ENCODE measurements around the gene TBC1D2B.
A peak's percentile ranks its signal among the peaks of the same experiment; 100 is the strongest.

The TBC1D2B gene

DNA sequence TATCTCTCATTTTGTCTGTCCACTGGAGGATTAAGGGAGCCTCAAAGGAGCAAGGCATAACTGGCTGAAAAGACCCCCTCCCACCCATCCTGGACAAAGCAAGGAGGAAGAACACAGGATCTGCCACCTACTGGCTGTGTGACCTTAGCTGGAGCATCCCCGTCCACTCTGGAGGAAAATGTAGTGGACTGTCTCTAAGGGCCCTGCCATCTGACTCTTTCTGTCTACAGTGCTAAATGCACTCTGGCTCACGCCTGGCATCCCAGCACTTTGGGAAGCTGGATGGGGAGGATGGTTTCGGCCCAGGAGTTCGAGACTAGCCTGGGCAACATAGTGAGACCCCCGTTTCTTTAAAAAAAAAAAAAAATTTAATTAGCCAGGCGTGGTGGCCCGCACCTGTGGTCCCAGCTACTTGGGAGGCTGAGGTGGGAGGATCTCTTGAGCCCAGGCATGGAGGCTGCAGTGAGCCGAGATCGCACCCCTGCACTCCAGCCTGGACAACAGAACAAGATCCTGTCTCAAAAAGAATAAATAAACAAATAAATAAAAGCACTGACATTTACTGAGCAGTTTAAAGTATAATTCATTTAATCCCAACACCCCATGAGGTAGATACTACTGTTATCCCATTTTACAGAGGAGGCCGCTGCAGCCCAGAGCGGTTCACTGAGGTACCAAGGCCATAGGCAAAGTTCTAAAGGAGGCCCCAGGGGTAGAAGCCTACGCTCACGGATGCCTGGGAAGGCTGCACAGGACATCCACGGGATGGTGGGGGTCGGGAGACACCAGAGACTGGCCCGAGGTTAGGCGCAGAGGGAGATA is 1.1 kb downstream of the TBC1D2B start:
- in situ Hi-C loops (cut with HindIII; ENCODE audit: low pct_unique_long_range_greater_than_20kb, low sequenced_read_pairs), result no loop called here
- TF ChIP-seq JUND (IDR thresholded peaks at IDR 0.05; ENCODE audit: low read depth), result no peak
- DNase-seq (ENCODE audit: low read depth in 1 of 2, low spot score in 1 of 2), result no peak

DNA sequence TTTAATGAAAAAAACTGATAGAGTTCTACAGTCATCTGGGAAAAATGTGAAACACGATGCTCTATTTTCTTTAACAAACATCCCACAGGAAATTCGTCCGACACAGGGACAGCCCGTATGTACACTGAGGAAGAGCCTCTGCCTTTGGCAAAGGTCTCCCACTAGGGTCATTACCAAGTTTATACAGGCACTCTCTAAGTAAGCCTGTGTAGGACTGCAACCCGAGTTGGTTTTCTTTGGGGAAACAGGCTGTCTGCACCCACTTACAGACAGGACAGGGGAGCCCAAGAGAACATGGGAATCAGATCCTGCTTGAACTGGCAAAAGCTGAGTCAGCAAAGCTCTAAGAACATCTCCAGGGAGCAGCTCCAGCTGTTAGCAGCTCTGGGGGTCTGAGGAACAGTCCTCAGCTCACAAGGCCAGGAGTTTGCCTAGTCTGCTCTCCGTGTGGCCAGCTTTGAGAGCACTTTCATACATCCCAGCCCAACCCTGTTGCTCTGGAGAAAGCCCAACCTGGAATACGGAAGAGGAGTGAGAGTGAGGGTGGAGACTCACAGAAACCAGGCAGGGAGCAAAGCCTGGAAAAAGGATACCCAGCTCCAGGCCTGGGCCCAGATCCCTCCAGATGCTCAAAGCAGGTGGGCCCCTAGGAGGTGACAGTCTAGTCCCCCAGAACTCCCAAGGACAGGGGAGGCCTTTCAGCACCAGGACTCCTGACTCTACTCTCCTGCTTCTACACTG is 1.9 kb downstream of the TBC1D2B start:
- DNase-seq (ENCODE audit: low read depth in 1 of 2, low spot score in 1 of 2), result peak in 1 of 2 experiments; percentile 69

DNA sequence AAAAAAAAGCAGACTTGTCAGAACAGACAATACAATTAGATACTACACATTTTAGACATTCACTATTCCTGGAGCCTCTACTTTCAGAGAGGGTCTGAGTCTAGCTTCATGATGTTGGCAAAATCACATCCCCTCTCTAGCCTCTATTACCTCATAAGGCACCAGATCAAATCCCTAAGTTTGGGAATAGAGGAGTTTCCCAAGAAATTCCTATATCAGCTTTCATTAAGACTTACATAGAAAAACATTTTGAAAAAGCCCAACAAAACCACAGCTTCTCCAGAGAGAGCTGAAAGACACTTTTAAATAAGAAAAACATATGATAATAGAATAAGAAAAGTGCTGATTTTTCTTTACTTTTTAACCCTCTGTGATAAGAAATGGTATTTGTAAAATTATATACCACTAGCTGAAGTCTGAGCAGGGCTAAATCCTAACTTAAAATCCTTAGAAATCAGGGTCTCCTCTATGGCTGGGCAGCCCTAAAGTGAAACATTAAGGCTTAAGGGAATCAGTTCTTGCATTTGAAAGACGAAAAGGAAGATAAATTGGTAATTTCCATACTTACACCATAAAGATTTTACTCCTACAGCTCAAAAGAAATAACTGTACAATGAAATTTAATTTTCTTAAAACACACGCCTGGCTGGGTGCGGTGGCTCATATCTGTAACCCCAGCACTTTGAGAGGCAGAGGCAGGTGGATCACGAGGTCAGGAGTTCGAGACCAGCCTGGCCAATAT is 4.3 kb downstream of the TBC1D2B start:
- in situ Hi-C loops (cut with HindIII; ENCODE audit: low pct_unique_long_range_greater_than_20kb, low sequenced_read_pairs), result no loop called here
- no peak for DNase-seq (ENCODE audit: low read depth in 1 of 2, low spot score in 1 of 2)
- TF ChIP-seq JUND (IDR thresholded peaks at IDR 0.05; ENCODE audit: low read depth), result no peak

More for the DNA sequence above, 1.9 kb downstream of the TBC1D2B start:
- in situ Hi-C loops (cut with HindIII; ENCODE audit: low pct_unique_long_range_greater_than_20kb, low sequenced_read_pairs), result no loop called here
- no peak for TF ChIP-seq JUND (IDR thresholded peaks at IDR 0.05; ENCODE audit: low read depth)

DNA sequence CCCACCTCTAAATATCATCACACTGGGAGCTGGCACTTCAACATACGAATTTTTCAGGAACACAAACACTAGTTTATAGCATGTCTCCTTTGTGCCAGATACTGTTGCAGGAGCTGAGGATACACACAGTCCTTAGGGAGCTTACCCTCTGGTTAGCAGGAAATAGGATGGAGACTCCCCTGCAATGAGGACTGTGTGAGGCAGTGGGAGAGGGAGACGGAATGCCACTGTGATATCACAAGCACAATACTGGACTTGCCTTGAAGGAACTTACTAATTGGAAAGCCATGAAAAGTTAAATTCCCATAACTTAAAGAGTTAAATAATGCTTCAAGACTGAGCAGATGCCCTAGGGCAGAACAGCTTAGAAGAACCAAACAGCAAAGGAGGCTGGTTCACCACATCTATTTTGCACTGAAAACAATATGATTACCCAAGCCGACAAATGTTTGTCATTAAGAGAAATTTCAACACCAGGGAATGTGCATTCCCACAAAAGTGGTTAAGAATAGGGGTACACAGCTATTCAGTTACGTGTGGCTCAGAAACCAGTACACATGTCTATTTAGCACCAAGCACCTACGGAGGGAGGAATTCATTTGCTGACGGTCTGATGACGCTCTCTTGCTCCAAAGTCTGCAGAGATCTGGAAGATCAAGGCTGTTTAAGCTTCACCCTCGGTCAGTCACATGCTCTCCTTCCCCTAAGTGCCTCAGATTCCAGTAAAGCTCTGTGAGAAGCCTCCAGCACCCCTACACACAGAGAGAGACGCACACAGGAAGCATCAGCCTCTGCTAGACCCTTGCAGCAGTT is 5.2 kb downstream of the TBC1D2B start:
- in situ Hi-C loops (cut with HindIII; ENCODE audit: low pct_unique_long_range_greater_than_20kb, low sequenced_read_pairs), result no loop called here
- TF ChIP-seq JUND (IDR thresholded peaks at IDR 0.05; ENCODE audit: low read depth), result no peak
- no peak for DNase-seq (ENCODE audit: low read depth in 1 of 2, low spot score in 1 of 2)

DNA sequence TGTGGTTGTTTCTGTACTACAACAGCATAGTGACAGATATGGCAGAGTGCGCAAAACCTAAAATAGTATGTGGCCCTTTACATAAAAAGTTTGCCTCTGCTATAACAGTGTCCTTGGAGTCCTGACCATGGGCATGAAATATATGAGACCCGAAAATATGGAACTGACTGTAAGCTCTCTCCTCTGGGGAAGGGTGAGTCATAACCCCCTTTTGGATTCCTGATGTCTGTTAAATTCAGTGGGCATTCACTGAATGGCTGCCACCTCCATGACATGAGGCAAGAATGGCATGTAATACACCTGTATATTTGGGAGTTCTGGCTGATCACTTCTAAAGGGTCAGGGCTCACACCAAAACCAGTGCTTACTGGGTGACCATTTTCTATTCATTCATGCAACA is 6.1 kb downstream of the TBC1D2B start:
- no peak for TF ChIP-seq JUND (IDR thresholded peaks at IDR 0.05; ENCODE audit: low read depth)
- DNase-seq (ENCODE audit: low read depth in 1 of 2, low spot score in 1 of 2), result no peak
- in situ Hi-C loops (cut with HindIII; ENCODE audit: low pct_unique_long_range_greater_than_20kb, low sequenced_read_pairs), result no loop called here

DNA sequence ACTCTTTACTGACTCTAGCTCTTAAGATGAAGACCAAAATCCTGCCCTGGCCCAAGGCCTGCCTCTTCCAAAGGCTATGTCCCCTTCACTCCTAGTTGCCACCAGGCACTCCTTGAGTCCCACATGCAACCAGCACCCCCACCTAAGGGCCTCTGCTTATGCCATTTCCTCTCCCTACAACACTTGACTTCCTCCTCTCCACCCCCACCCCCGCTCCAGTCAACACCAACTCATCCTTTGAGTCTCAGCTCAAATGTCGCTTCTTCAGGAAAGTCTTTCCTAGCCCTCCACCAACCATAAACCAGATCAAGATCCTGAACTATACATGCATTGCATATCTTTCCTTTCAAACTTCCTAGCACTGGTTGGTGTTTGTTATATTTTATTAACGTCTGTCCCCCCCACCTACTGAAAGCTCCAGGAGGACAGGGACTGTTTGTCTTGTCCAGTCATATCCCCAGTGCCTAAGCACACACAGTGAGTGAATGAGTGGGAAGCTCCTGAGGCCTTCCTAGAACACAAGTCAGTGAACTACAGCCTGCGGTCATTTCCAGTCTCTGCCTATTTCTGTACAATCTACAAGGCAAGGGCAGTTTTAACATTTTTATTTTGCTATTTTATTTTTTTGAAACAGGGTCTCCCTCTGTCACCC is 7.3 kb downstream of the TBC1D2B start:
- in situ Hi-C loops (cut with HindIII; ENCODE audit: low pct_unique_long_range_greater_than_20kb, low sequenced_read_pairs), result no loop called here
- no peak for TF ChIP-seq JUND (IDR thresholded peaks at IDR 0.05; ENCODE audit: low read depth)
- no peak for DNase-seq (ENCODE audit: low read depth in 1 of 2, low spot score in 1 of 2)

DNA sequence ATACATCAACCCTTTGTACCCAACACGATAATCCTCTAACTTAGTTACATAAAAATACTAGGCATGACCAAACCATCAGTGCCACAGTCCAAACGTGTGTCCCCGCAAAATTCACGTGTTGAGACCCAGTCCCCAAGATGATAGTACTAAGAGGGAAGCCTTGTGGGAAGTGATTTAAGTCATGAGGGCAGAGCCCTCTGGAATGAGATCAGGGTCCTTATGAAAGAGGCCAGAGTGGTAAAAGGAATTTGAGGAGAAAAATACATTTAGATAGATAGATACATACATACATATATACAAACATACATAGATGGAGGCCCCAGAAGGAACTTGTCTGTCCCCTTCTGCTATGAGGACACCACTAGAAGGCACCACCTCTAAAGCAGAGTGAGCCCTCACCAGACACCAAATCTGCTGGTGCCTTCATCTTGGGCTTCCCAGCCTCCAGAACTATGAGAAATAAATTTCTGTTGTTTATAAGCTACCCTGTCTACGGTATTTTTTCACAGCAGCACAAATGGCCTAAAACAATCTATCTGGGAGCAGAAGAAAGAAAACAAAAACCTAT is 8.0 kb downstream of the TBC1D2B start:
- no peak for DNase-seq (ENCODE audit: low read depth in 1 of 2, low spot score in 1 of 2)
- in situ Hi-C loops (cut with HindIII; ENCODE audit: low pct_unique_long_range_greater_than_20kb, low sequenced_read_pairs), result no loop called here
- TF ChIP-seq JUND (IDR thresholded peaks at IDR 0.05; ENCODE audit: low read depth), result no peak

DNA sequence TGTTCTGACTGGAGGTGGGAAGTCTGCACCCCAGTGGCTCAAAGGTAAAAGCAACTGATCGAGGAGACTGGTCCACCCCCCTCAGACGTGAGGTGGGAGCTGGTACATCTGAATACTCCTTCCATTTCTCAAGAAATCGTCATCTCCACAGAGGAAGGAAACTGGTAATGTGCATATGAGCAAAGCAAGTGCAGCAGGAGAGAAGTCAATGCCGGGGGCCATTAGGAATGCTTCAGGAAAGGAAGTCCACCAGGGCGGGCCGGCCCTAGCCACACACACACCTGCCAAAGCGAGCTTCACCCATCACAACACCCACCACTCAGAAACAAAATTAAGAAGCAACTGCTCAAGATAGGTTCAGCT is 8.5 kb downstream of the TBC1D2B start:
- in situ Hi-C loops (cut with HindIII; ENCODE audit: low pct_unique_long_range_greater_than_20kb, low sequenced_read_pairs), result no loop called here
- no peak for TF ChIP-seq JUND (IDR thresholded peaks at IDR 0.05; ENCODE audit: low read depth)
- DNase-seq (ENCODE audit: low read depth in 1 of 2, low spot score in 1 of 2), result no peak

DNA sequence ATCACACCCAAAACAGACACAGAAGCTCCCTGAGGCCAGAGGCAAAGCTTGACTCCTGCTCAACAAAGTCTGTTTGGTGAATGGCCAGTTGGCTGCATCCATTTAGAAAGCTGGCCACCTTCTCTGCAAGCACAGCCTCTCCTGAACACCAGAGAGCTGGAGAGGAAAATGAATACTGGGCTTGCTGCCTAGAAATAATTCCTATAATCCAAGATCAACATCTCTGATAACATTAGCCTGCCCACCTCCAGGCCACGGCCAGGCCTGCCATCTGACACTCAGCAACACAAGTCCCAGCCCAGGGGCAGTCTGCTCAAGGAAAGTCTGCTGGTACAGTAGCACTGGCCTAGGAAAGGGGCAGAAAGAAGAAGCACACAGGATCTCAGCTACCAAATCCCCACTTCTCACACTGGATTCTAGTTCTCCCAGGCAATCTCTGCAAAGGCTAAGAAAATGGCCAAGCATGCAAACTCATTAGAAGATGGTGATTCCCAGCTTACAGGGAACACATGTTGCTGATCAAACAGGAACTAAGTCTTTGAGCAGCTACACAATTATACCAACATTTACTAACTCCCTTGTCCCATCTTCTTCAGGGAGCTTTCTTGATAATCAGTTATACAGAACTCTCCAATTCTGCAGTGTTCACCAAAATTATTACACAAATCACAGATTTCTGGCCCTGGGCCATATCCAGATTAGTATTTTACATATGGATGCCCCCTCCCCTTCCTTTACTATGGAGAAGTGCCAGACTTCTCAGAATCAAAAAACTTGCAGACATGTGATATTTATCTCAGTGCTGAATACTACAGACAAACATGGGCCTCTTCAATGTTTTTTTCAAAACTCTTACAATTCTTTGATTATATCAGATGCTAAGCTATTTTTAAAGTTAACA is 9.9 kb downstream of the TBC1D2B start:
- TF ChIP-seq JUND (IDR thresholded peaks at IDR 0.05; ENCODE audit: low read depth), result no peak
- in situ Hi-C loops (cut with HindIII; ENCODE audit: low pct_unique_long_range_greater_than_20kb, low sequenced_read_pairs), result no loop called here
- DNase-seq (ENCODE audit: low read depth in 1 of 2, low spot score in 1 of 2), result no peak

DNA sequence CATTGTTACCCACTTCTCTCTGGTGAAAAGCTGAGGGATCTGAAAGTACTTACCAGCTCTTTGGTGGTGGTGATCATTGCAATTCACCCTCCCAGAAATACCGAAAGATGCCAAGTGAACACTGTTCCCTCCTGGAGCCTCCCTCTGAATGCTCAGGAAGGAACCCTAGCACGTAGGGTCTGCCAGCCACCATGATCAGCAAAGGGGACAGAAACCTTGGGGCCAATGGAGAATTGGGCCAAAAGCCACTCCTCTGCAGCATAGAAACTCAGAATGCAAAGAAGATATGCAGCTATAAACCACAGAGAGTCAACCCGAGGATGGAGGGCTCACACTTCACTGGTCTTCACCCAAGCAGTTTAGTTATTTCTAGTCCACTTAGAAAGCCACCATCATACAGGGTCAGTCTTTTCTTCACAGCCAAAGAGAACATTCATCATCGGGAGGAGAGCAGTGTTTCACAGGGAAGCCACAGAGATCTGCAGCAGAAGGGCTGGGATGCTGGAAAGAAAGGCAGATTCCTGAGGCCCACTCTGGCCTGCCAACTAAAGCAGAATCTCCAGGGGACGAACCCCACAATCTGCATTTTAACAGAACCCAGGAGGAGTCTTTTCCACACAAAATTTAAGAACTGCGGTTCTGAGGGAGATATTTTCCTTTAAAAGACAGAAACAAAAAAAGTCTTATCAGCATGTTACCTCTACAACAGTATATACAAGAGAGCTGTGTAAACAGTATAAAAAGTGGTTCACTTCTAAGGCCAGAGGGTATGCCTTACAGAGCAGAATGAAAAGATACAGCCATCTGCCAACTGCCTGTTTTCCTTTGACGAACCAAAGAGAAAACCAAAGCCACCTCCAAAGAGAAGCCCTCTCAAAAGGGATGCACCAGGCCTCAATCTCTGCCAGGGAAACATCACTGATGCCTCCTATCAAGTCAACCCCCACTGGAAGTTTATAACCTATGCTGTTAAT is 11.3 kb downstream of the TBC1D2B start:
- DNase-seq (ENCODE audit: low read depth in 1 of 2, low spot score in 1 of 2), result no peak
- no peak for TF ChIP-seq JUND (IDR thresholded peaks at IDR 0.05; ENCODE audit: low read depth)
- in situ Hi-C loops (cut with HindIII; ENCODE audit: low pct_unique_long_range_greater_than_20kb, low sequenced_read_pairs), result no loop called here

All from T47D (cell line).